GM18520 (cell line): ENCODE results near the gene RPL22L1.
"Not testable (repeated sequence)": the region's sequence is repeated elsewhere in the genome, so short reads cannot be mapped to it uniquely, and the experiment has no call there.

ENCODE experiments used
- ATAC-seq: cut with Tn5 transposase; IDR thresholded peaks from one replicate; pipeline ENCODE4 v1.9.1; 2021; ENCODE audit not compliant: unreplicated experiment

The RPL22L1 gene

GRCh38 chr3:170884109-170884930 lies 14.3 kb upstream of the RPL22L1 start:
- not testable (repeated sequence) for ATAC-seq

GRCh38 chr3:170878688-170879087 lies 8.7 kb upstream of the RPL22L1 start:
- not testable (repeated sequence) for ATAC-seq

GRCh38 chr3:170877311-170877710 lies 7.3 kb upstream of the RPL22L1 start:
- ATAC-seq, result not testable (repeated sequence)

GRCh38 chr3:170876537-170876936 lies 6.5 kb upstream of the RPL22L1 start:
- no peak for ATAC-seq

GRCh38 chr3:170869239-170869590 lies 780 bp downstream of the RPL22L1 start:
- no peak for ATAC-seq

- ATAC-seq, result no peak
Observed at GRCh38 chr3:170868577-170869238, 1.3 kb downstream of the RPL22L1 start.

- ATAC-seq, result no peak
Observed at GRCh38 chr3:170867143-170867937, 2.7 kb downstream of the RPL22L1 start.

- ATAC-seq, result no peak
Observed at GRCh38 chr3:170866499-170866898, 3.5 kb downstream of the RPL22L1 start.

GRCh38 chr3:170865209-170866094 lies 4.5 kb downstream of the RPL22L1 start:
- ATAC-seq, result no peak

GRCh38 chr3:170864525-170865208 lies 5.3 kb downstream of the RPL22L1 start:
- no peak for ATAC-seq

GRCh38 chr3:170863816-170864215 lies 6.2 kb downstream of the RPL22L1 start:
- ATAC-seq, result no peak

GRCh38 chr3:170862618-170863374 lies 7.2 kb downstream of the RPL22L1 start:
- ATAC-seq, result no peak

- ATAC-seq, result no peak
Observed at GRCh38 chr3:170858599-170858998, 11.4 kb downstream of the RPL22L1 start.

GRCh38 chr3:170852324-170852723 lies 17.7 kb downstream of the RPL22L1 start:
- no peak for ATAC-seq

GRCh38 chr3:170848292-170848917 lies 21.6 kb downstream of the RPL22L1 start:
- no peak for ATAC-seq

GRCh38 chr3:170844377-170844776 lies 25.6 kb downstream of the RPL22L1 start:
- no peak for ATAC-seq

GRCh38 chr3:170840291-170840859 lies 29.6 kb downstream of the RPL22L1 start:
- no peak for ATAC-seq

- no peak for ATAC-seq
Observed at GRCh38 chr3:170839518-170840100, 30.4 kb downstream of the RPL22L1 start.
